ENCODE measurements around the gene ANKS1B.

The ANKS1B gene

DNA sequence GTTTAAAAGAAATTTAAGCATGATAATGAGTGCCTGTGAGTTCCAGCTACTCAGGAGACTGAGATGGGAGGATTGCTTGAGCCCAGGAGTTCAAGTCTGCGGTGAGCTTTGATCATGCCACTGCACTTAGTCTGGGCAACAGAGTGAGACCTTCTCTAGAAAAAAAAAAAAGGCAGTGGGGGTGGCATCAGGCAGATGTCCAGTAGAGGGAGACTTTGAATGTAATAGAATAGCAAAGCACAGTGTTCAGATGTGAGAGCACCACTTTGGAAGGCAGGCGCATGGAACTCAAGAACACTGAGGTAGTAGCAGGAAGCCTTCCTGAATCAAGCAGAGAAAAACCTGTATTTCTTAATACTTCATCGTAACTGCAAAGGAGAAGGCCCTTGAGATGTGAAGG is 731.7 kb downstream of the ANKS1B start:
- no peak for TF ChIP-seq GATA2 (IDR thresholded peaks at IDR 0.05; ENCODE audit: low read depth, low read length)
- TF ChIP-seq GATA3 (IDR thresholded peaks at IDR 0.05; ENCODE audit: low read depth, low read length), result no peak

DNA sequence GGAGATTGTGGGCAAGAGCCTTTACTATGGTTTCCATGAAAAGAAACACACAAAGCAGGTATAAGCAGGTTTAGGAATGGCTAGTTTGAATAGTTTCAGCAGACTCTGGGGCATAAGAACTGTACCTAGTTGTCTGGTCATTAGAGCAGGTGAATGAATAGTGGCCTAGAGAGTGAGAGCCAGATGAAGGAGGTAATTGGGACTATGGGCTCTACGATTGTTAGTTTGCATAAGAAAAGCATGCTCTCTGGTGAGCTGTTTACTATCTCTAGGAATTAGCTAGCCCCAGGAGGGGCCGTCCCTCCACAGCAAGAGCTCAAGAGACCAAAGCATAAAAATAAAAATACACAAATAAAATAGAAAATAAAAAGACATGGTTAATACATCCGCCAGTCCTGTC is 734.6 kb downstream of the ANKS1B start:
- TF ChIP-seq GATA2 (IDR thresholded peaks at IDR 0.05; ENCODE audit: low read depth, low read length) (no peak), GATA3 (IDR thresholded peaks at IDR 0.05; ENCODE audit: low read depth, low read length) (no peak)

DNA sequence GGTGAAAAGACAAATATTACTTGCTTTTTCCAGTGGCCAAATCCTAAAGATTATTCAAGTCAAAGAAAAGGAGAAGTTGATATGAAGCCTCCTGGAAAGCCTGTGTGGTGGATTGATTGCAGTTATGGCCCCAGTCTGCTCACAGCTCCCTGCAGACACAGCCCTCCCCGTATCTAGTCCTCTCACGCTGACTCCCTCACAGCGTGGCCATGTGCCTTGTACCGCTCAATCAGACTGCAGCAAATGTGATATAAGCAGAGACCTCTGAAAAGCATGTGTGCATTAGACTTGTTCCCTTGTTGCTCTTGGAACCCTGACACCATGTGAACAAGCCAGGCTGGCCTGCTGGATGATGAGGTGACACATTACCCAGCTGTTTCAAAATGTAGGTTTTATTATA is 735.2 kb downstream of the ANKS1B start:
- TF ChIP-seq GATA3 (IDR thresholded peaks at IDR 0.05; ENCODE audit: low read depth, low read length) (no peak), GATA2 (IDR thresholded peaks at IDR 0.05; ENCODE audit: low read depth, low read length) (no peak)

DNA sequence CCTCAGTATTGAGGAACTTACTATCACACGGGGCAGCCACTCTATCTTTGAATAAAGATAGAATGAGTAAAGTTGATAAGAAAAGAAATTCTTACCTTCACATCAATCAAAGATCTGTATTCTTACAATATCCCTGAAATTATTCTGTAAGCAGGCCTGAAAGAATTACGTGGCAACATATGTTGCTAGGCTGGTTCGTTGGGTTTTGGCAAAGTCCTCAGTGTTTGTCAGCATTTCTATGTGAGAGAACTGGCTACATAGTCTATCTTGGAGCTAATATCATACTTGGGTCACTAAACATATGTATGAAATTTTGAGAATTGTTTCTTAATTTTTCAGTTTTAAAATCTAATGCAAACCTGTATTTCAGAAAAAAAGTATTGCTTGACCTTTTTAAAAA is 749.4 kb downstream of the ANKS1B start:
- no peak for TF ChIP-seq GATA3 (IDR thresholded peaks at IDR 0.05; ENCODE audit: low read depth, low read length)
- no peak for TF ChIP-seq GATA2 (IDR thresholded peaks at IDR 0.05; ENCODE audit: low read depth, low read length)

DNA sequence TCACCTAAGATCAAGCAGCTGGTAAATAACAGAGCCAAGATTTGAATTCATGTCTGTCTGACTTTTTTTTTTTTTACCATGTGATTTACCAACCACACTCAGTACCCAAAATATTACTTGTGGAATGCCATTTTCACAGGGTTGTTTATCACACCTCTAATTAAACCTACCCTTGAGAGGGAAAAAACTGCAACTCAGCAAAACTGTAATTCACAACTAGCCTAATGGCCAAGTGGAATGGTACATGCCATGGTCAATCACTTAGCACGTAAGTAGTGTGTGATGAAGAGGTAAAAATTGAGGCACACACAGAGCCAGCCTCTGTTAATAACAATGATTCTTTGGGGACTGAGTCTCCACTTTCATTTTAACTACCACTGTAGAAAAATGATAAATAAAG is 750.0 kb downstream of the ANKS1B start:
- TF ChIP-seq GATA2 (IDR thresholded peaks at IDR 0.05; ENCODE audit: low read depth, low read length), result no peak
- no peak for TF ChIP-seq GATA3 (IDR thresholded peaks at IDR 0.05; ENCODE audit: low read depth, low read length)

DNA sequence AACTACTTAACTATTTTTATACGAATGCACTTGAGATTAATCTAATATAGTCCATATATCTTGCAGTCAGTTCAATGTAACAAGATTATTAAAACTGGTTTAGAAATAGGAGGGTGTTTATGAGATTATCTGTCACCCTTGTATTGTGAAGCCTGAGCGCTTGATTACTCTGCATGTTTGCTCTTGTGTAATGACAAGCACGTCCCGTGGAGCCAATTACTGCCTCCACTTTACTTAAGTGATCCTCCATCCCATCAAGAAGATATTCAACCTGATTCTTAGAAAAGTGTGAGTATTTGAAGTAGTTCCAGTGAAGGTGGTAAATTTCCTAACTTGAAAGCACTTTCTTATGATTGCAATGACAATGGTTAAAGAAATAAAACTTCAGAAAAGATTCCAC is 752.4 kb downstream of the ANKS1B start:
- TF ChIP-seq GATA3 (IDR thresholded peaks at IDR 0.05; ENCODE audit: low read depth, low read length) (no peak), GATA2 (IDR thresholded peaks at IDR 0.05; ENCODE audit: low read depth, low read length) (no peak)

DNA sequence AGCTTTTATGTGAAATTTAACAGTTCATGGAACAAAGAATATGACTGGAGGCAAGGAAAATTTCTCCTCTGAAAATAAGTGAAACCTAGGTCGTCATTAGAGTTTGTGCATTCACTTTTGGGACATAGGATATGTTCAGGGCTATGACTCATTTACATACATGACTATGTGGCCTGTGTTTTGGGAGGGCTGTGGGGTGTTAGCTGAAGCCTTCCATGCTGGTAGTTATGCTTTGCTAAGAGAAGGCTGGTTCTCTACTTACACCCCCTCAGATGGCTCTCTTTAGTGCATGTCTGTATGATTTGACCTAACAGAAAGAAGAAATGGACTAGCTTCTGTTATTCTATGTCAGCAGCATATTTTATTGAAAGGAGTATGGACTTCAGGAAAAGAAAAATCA is 753.7 kb downstream of the ANKS1B start:
- TF ChIP-seq GATA2 (IDR thresholded peaks at IDR 0.05; ENCODE audit: low read depth, low read length) (no peak), GATA3 (IDR thresholded peaks at IDR 0.05; ENCODE audit: low read depth, low read length) (no peak)

DNA sequence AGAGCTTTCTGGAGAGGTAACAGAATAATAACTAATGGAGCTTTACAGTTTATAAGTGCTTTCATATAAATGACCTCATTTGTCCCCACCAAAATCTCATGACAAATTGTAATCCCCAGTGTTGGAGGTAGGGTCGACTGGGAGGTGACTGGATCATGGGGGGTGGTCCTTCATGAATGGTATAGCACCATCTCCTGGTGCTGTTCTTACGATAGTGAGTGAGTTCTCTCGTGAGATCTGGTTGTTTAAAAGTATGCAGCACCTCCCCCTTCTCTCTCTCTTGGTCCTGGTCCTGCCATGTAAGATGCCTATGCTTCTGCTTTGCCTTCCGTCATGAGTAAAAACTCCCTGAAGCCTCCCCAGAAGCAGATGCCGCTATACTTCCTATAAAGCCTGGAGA is 760.5 kb downstream of the ANKS1B start:
- no peak for TF ChIP-seq GATA2 (IDR thresholded peaks at IDR 0.05; ENCODE audit: low read depth, low read length)
- TF ChIP-seq GATA3 (IDR thresholded peaks at IDR 0.05; ENCODE audit: low read depth, low read length), result no peak

DNA sequence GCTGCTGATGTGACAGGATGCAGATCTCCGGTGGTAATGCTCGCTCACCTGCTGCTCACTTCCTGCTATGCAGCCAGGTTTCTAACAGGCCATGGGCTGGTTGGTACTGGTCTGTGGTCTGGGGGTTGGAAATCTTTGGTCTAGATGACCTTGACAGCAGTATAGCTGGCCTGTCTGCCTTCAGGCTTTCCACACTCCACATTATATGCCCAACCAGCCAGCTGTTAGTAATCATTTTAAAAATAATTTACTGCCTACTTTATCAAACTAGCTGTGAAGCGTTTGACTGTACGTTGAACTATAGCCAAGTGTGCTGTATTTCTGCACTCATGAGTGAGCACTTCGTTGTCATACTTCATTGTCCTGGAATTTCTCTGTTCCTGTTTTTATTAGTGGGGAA is 761.2 kb downstream of the ANKS1B start:
- TF ChIP-seq GATA2 (IDR thresholded peaks at IDR 0.05; ENCODE audit: low read depth, low read length), result no peak
- TF ChIP-seq GATA3 (IDR thresholded peaks at IDR 0.05; ENCODE audit: low read depth, low read length), result no peak

DNA sequence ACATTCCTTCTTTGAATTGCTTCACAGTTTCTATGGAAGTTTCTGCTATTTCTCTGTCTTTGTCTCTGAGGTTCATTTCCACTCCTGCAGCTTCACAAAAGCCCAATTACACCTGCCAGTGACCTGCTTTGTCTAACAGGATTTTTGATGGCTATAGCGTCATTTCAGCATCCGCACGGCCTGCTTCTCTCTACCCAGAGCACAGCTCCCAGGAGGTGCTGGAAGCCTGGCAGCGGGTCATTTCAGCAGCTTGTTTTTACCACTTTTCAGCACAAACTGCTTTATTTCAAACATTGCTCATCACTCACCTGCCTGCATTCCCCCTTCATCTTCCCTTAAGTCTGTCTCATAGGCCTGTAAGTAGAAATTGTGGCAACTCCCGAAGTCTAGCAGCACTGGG is 771.7 kb downstream of the ANKS1B start:
- TF ChIP-seq GATA3 (IDR thresholded peaks at IDR 0.05; ENCODE audit: low read depth, low read length), result no peak
- no peak for TF ChIP-seq GATA2 (IDR thresholded peaks at IDR 0.05; ENCODE audit: low read depth, low read length)

DNA sequence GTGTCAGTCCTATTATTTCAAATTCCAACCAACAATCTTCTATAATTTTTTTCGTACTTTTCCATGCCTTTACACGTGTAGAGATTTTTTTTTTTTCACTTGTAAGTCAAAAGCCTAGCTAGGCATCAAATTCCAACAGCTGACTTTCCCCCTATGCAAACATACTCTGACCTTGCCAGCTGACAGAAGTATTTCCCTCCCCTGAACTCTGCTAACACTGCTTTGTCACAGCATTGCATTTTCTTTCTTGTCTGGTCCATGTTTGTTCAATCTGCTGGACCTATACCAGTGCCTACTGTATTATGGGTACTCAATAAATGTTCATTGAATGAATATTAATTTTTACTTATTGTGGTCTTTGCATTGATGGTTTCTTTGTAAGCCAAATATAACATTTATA is 772.5 kb downstream of the ANKS1B start:
- TF ChIP-seq GATA2 (IDR thresholded peaks at IDR 0.05; ENCODE audit: low read depth, low read length), result no peak
- TF ChIP-seq GATA3 (IDR thresholded peaks at IDR 0.05; ENCODE audit: low read depth, low read length), result no peak

DNA sequence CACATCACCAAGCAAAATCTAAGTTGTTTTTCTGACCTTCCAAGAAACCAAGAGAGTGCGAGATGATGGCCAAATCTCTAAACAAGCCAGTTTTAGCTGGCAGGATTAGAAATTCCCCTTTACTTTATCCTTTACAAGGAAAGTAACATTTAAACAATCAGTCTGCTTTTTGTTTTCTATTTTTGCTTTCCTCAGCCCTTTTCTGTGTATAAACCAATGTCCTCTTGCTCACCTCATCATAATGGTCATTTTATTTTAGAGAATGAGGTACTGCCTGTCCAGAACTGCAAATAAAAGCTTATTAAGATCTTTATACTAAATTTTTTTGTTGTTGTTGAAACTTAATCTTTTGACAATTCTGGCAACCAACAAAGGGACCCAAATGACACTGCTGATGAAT is 779.6 kb downstream of the ANKS1B start:
- TF ChIP-seq GATA3 (IDR thresholded peaks at IDR 0.05; ENCODE audit: low read depth, low read length) (no peak), GATA2 (IDR thresholded peaks at IDR 0.05; ENCODE audit: low read depth, low read length) (no peak)

DNA sequence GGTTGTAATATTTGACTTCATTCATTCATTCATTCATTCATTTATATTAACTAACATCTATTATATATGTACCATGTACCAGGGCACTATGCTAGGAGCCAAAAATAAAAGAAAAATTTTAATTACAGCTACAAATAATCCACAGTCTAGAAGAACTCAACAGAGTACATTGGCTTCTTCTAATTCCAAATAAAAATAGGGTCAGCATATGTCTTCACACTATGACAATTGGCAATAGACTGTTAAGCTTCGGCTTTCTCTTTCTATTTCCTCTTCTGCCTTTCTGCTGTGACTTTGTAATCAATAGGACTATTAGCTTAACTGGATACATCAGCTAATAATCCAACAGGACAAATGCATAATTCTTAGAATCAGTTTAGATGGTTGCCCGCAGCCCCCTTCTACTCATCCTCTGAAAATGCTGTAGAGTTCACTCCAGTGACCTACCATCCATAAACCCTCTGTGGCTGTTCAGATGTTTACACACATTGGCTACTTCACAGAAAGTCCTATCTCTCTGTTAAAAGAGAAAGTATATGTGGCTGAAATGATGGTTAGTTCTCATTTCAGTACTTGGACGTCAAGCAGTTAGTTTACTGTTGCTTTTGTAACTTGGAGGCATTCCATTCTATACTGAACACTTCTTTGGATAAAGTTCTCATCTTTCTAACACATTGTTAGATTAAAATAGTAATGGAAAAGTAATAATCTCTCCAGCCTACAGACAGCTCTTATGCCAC is 782.7 kb downstream of the ANKS1B start:
- no peak for TF ChIP-seq GATA3 (IDR thresholded peaks at IDR 0.05; ENCODE audit: low read depth, low read length)
- TF ChIP-seq GATA2 (IDR thresholded peaks at IDR 0.05; ENCODE audit: low read depth, low read length), result no peak

DNA sequence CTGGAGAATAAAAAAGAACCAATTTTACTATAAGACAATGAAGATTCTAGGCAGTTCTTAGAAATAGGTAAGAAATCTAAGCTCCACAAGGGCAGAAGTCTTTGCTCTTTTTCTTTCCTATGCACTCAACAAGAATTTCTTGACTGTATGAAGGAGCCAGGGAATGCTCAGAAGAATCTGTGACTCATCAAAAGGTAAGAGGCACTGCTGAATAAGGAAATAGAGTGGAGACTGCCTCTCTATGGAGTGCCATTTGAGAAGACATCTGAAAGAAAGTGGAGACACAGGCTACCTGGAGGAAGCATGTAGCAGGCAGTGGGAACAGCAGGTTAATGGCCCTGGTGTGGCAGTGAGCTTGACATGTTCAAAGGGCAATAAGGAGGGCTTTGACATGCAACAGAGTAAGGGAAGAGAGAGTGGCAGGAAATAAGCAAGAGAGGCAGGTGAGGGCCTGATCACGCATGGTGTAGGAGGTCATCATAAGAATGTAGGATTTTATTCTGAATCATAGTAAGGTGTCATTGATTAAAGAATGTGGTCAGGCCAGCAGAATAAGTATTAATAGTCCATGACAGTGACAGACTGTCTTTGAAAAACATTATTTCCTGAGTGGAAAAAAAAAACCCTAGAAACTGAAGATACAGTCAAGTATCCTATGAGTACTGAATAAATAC is 783.9 kb downstream of the ANKS1B start:
- TF ChIP-seq GATA3 (IDR thresholded peaks at IDR 0.05; ENCODE audit: low read depth, low read length) (no peak), GATA2 (IDR thresholded peaks at IDR 0.05; ENCODE audit: low read depth, low read length) (no peak)

DNA sequence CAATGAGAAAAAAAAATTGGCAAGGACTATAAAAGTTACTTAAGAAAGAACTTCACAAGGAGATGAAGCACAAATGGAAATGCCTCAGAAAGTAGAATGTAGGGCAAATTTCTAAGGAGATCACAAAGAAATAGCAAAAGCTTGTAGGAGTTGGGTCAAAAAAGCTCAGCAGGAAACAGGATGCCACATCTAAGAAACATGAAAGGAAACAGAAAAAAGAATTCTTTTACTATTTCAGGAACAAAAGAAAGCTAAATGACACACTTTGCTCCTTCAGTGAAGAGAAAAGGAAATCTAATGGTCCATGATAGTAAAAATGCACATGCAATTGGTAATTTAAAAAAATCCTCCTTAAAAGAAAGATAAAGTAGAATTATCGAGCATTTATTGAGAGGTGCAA is 789.3 kb downstream of the ANKS1B start:
- TF ChIP-seq GATA3 (IDR thresholded peaks at IDR 0.05; ENCODE audit: low read depth, low read length) (no peak), GATA2 (IDR thresholded peaks at IDR 0.05; ENCODE audit: low read depth, low read length) (no peak)

Data from SH-SY5Y (cell line).